Measurements from ENCODE around the gene PDS5B. TPM values are rescaled to one million over a fixed set of nuclear protein-coding genes. Genes with fewer than 3 reads are reported as not detected.
"Not testable (repeated sequence)": the region's sequence is repeated elsewhere in the genome, so short reads cannot be mapped to it uniquely, and the experiment has no call there.

The PDS5B gene
- total RNA-seq, 4 donors from 2014 or later: 10.0 to 91.3 (median 32.1) TPM

DNA sequence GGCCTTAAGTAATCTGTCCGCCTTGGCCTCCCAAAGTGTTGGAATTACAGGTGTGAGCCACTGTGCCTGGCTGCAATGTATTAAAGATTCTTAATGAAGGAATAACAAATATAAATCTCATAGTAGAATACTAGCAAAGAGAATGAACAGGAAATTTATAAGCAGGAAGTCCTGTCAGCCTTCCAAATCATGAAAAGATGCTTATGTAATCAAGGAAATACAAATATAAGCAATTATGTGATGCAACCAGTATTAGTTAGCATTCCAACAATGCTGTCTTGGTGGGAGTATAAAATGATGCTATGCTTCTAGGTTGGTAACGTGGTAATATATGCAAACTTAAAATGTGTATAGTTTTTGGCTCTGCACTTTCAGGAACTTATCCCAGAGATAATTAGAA, 133.8 kb downstream of the PDS5B start:
- H3K4me1 ChIP-seq: no peaks in the 10 kb centered on the region
- no peak overlapping the region for H3K27ac ChIP-seq
- H3K4me3 ChIP-seq: no peak overlapping the region
- TF ChIP-seq POLR2A (IDR thresholded peaks at IDR 0.05) (no peak), POLR2AphosphoS5 (IDR thresholded peaks at IDR 0.05) (no peak), EP300 (IDR thresholded peaks at IDR 0.05; ENCODE audit: low read depth) (no peak)
- TF ChIP-seq, protein P1, sequence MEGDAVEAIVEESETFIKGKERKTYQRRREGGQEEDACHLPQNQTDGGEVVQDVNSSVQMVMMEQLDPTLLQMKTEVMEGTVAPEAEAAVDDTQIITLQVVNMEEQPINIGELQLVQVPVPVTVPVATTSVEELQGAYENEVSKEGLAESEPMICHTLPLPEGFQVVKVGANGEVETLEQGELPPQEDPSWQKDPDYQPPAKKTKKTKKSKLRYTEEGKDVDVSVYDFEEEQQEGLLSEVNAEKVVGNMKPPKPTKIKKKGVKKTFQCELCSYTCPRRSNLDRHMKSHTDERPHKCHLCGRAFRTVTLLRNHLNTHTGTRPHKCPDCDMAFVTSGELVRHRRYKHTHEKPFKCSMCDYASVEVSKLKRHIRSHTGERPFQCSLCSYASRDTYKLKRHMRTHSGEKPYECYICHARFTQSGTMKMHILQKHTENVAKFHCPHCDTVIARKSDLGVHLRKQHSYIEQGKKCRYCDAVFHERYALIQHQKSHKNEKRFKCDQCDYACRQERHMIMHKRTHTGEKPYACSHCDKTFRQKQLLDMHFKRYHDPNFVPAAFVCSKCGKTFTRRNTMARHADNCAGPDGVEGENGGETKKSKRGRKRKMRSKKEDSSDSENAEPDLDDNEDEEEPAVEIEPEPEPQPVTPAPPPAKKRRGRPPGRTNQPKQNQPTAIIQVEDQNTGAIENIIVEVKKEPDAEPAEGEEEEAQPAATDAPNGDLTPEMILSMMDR (IDR thresholded peaks at IDR 0.05): no peak
- DNase-seq: no peak
- 78 to 100% methylated on average over 1 to 2 of the region's 2 CpGs for WGBS, 2 donors (ENCODE audit: low coverage in 1 of 2)
- intact Hi-C loops (cut with DNase I; ENCODE audit: low total_unique reads): no loop called here
- in situ Hi-C loops (cut with MboI; ENCODE audit: low pct_ligation_motif_present in 1 of 4, low pct_unique_long_range_greater_than_20kb in 1 of 4, low sequenced_read_pairs in 3 of 4): no loop called here
- peaks cover 0 to 5% (median 0%) of the 10 kb centered on the region in 4 donors for H3K36me3 ChIP-seq
- H3K9me3 ChIP-seq: peaks cover 0 to 3% of the 10 kb centered on the region in 2 donors
- no peaks in the 10 kb centered on the region for H3K27me3 ChIP-seq

DNA sequence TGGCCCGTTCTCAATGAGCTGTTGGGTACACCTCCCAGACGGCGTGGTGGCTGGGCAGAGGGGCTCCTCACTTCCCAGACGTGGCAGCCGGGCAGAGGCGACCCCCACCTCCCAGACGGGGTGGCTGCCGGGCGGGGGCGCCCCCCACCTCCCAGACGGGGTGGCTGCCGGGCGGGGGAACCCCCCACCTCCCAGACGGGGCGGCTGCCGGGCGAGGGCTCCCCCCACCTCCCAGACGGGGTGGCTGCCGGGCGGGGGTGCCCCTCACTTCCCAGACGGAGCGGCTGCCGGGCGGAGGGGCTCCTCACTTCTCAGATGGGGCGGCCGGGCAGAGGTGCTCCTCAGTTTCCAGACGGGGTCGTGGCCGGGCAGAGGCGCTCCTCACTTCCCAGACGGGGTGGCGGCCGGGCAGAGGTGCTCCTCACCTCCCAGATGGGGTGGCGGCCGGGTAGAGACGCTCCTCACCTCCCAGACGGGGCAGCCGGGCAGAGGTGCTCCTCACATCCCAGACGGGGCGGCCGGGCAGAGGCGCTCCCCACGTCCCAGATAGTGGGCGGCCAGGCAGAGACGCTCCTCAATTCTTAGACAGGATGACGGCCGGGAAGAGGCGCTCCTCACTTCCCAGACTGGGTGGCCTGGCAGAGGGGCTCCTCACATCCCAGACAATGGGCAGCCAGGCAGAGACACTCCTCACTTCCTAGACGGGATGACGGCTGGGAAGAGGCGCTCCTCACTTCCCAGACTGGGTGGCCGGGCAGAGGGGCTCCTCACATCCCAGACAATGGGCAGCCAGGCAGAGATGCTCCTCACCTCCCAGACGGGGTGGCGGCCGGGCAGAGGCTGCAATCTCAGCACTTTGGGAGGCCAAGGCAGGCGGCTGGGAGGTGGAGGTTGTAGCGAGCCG, 135.1 kb downstream of the PDS5B start:
- DNase-seq; intact Hi-C loops (cut with DNase I; ENCODE audit: low total_unique reads); H3K36me3 ChIP-seq; H3K27ac ChIP-seq; H3K4me1 ChIP-seq; H3K27me3 ChIP-seq; H3K9me3 ChIP-seq; in situ Hi-C loops (cut with MboI; ENCODE audit: low pct_ligation_motif_present in 1 of 4, low pct_unique_long_range_greater_than_20kb in 1 of 4, low sequenced_read_pairs in 3 of 4); H3K4me3 ChIP-seq: not testable (repeated sequence)
- 95% methylated on average over 35 of the region's 58 CpGs; no CpG with 5 or more reads in 1 of the 2 donors for WGBS, 2 donors (ENCODE audit: low coverage in 1 of 2)

DNA sequence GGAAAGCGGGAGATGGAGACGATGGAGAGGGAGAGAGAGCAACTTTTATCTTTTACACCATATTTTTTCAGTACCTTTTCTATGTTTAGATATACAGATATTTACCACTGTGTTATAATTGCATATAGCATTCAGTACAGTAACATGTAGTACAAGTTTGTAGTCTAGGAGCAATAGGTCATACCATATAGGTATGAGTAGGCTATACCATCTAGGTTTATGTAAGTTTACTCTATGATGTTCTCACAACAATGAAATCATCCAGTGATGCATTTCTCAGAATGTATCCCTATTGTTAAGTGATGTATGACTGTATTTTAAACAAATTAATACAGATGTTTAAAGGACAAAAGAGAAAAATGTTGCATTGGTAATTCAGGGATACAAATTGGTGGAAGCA, 136.1 kb downstream of the PDS5B start:
- H3K36me3 ChIP-seq: no peaks in the 10 kb centered on the region
- in situ Hi-C loops (cut with MboI; ENCODE audit: low pct_ligation_motif_present in 1 of 4, low pct_unique_long_range_greater_than_20kb in 1 of 4, low sequenced_read_pairs in 3 of 4): no loop called here
- TF ChIP-seq EP300 (IDR thresholded peaks at IDR 0.05; ENCODE audit: low read depth) (no peak), POLR2A (IDR thresholded peaks at IDR 0.05) (no peak), POLR2AphosphoS5 (IDR thresholded peaks at IDR 0.05) (no peak)
- TF ChIP-seq, protein P1 (IDR thresholded peaks at IDR 0.05): no peak
- peaks cover 0 to 3% of the 10 kb centered on the region in 2 donors for H3K9me3 ChIP-seq
- H3K27me3 ChIP-seq: no peaks in the 10 kb centered on the region
- DNase-seq: no peak
- H3K4me3 ChIP-seq: no peak overlapping the region
- 93 to 100% methylated on average over 2 of the region's 2 CpGs for WGBS, 2 donors (ENCODE audit: low coverage in 1 of 2)
- H3K4me1 ChIP-seq: no peaks in the 10 kb centered on the region
- no peak overlapping the region for H3K27ac ChIP-seq
- intact Hi-C loops (cut with DNase I; ENCODE audit: low total_unique reads): no loop called here

DNA sequence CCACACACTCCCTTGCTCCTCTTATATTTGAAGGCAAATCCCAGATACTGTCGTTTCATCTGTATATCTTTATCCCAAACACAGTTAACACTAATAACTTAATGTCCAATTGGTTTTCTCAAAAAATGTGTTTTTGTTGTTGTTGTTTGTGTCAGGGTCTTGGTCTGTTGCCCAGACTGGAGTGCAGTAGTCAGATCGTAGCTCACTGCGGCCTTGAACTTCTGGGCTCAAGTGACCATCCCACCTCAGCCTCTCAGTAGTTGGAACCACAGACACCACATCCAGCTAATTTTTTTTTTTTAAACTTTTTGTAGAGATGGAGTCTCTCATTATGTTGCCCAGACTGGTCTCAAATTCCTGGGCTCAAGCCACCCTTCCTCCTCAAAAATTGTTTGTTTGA, 137.7 kb downstream of the PDS5B start:
- Histone ChIP-seq H3K27ac (no peak overlapping the region), H3K4me1 (peaks cover 0 to 3% (median 0%) of the 10 kb centered on the region in 4 donors), H3K9me3 (peaks cover 0 to 3% of the 10 kb centered on the region in 2 donors), H3K27me3 (no peaks in the 10 kb centered on the region), H3K4me3 (no peak overlapping the region), H3K36me3 (no peaks in the 10 kb centered on the region)
- 81 to 84% methylated on average over 3 of the region's 3 CpGs for WGBS, 2 donors (ENCODE audit: low coverage in 1 of 2)
- TF ChIP-seq, protein P1 (IDR thresholded peaks at IDR 0.05): no peak
- TF ChIP-seq POLR2A (IDR thresholded peaks at IDR 0.05) (no peak), POLR2AphosphoS5 (IDR thresholded peaks at IDR 0.05) (no peak), EP300 (IDR thresholded peaks at IDR 0.05; ENCODE audit: low read depth) (no peak)
- in situ Hi-C loops (cut with MboI; ENCODE audit: low pct_ligation_motif_present in 1 of 4, low pct_unique_long_range_greater_than_20kb in 1 of 4, low sequenced_read_pairs in 3 of 4) (no loop called here), intact Hi-C loops (cut with DNase I; ENCODE audit: low total_unique reads) (no loop called here)
- DNase-seq: no peak
